Ovary (tissue), 3 donors: ENCODE measurements around the gene FAM53B.

Experiments used
- CTCF ChIP-seq, 3 donors: fragments of 450-650 bp in 2 of 3; fragments of 200-600 bp in 1 of 3; IDR thresholded peaks; one replicate each; pipeline versions ENCODE4 v1.5.1 to v1.8.0; 2016 to 2022; ENCODE audit warnings: antibody characterized with exemption in 3 of 3, mild to moderate bottlenecking in 1 of 3
- POLR2A ChIP-seq: fragments of 450-650 bp; IDR thresholded peaks from one replicate; pipeline ENCODE4 v1.6.1; 2017; ENCODE audit warnings: antibody characterized with exemption, mild to moderate bottlenecking, moderate library complexity
- donor health status: DM: no; HTN: no; CAD: no.

- no peak for TF ChIP-seq POLR2A
- peak in 1 of 3 donors; percentile 30 for TF ChIP-seq CTCF (IDR thresholded peaks at IDR 0.05)
These were observed 24.8 kb downstream of the FAM53B start for GRCh38 chr10:124719213-124719851.
